IPS-NIHi11 (cell line): ENCODE data around the gene NCKAP5.
A peak's percentile ranks its signal among the peaks of the same experiment; 100 is the strongest.

Source experiments
- DNase-seq: peaks from one replicate; pipeline ENCODE4 v3.0.0; 2012; ENCODE audit warnings: mixed read lengths, low spot score

NCKAP5 gene

GRCh38 chr2:133574186-133574585 is 5.9 kb upstream of the NCKAP5 start:
- DNase-seq, result no peak

- DNase-seq, result no peak
These were observed 5.4 kb upstream of the NCKAP5 start for GRCh38 chr2:133573491-133574162.

- DNase-seq, result peak; percentile 44
These were observed 3.0 kb upstream of the NCKAP5 start for GRCh38 chr2:133571249-133571648.

GRCh38 chr2:133570542-133570941 is 2.3 kb upstream of the NCKAP5 start:
- DNase-seq, result no peak

- no peak for DNase-seq
These were observed 1.1 kb upstream of the NCKAP5 start for GRCh38 chr2:133569286-133569830.

GRCh38 chr2:133568598-133568997 is 335 bp upstream of the NCKAP5 start:
- no peak for DNase-seq

- DNase-seq, result no peak
These were observed 5.7 kb downstream of the NCKAP5 start for GRCh38 chr2:133562558-133562957.

GRCh38 chr2:133561045-133561852 is 7.0 kb downstream of the NCKAP5 start:
- DNase-seq, result peak; percentile 35

- no peak for DNase-seq
These were observed 10.6 kb downstream of the NCKAP5 start for GRCh38 chr2:133557614-133558013.

- no peak for DNase-seq
These were observed 14.3 kb downstream of the NCKAP5 start for GRCh38 chr2:133553838-133554408.

- DNase-seq, result no peak
These were observed 15.0 kb downstream of the NCKAP5 start for GRCh38 chr2:133553251-133553650.

GRCh38 chr2:133552821-133553220 is 15.4 kb downstream of the NCKAP5 start:
- DNase-seq, result no peak

GRCh38 chr2:133541797-133542196 is 26.5 kb downstream of the NCKAP5 start:
- no peak for DNase-seq

GRCh38 chr2:133541376-133541775 is 26.9 kb downstream of the NCKAP5 start:
- no peak for DNase-seq

GRCh38 chr2:133532919-133533318 is 35.3 kb downstream of the NCKAP5 start:
- no peak for DNase-seq

- no peak for DNase-seq
These were observed 36.9 kb downstream of the NCKAP5 start for GRCh38 chr2:133531382-133531781.

GRCh38 chr2:133530645-133531044 is 37.6 kb downstream of the NCKAP5 start:
- no peak for DNase-seq

GRCh38 chr2:133526530-133527300 is 41.5 kb downstream of the NCKAP5 start:
- no peak for DNase-seq

GRCh38 chr2:133525613-133526529 is 42.4 kb downstream of the NCKAP5 start:
- DNase-seq, result no peak

- no peak for DNase-seq
These were observed 43.2 kb downstream of the NCKAP5 start for GRCh38 chr2:133525090-133525489.

- DNase-seq, result no peak
These were observed 44.9 kb downstream of the NCKAP5 start for GRCh38 chr2:133523406-133523805.
